ENCODE results near the gene NKTR. TPM values are rescaled to one million over a fixed set of nuclear protein-coding genes. Genes with fewer than 3 reads are reported as not detected.

The NKTR gene
- total and polyA plus RNA-seq, 9 of the 15 experiments (the other 6 are each of a cell fraction or from before 2014, with no cell fraction given) = 19.7 to 123 (median 92.6) TPM

DNA sequence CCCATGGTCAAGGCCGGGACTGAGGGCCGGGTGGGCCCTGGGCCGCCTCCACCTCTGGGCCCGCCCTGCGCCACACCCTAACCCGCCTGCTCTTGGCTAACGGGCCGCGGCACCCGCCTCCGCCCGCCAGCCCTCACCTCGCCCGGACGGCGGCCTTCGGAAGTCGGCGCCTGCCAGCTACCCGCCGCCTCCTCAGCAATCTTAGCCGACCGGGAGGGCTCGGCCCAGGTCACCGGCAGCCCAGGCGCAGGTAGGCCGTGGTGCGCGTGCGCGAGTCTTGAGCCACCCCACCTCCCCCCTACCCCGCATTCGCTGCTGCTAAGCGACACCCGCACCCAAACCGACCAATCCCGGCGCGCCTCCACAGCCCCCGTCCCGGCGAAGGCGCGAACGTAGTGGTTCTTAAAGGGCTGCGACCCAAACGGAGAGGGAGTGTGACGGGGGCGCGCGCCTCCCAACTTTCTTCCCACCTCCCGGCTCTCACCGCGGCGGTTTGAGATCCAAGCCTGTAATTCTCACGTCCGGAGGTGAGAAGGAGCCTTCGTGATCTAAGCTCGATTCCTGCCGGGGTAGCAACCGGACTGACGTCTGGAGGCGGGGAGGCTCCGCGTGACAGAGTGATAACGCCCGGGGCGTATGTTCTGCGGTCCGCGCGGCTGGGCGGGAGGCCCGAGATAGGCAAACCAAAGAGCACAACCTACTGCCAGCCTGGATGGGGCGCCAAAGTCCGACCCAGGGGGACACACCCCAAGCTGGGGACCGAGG is 18.6 kb upstream of the NKTR start, which contains the start of gene SEC22C (continued):
- TF ChIP-seq NR1H2 (CRISPR knock-in tag; IDR thresholded peaks at IDR 0.05) (no peak), HINFP (tag; conservative IDR thresholded peaks at IDR 0.05; ENCODE audit: low read depth) (peak; percentile 93), NFE2 (IDR thresholded peaks at IDR 0.05; ENCODE audit: low read depth) (0 out of 2 replicates have a peak, but pooled peaks have one; percentile 18), USF1 (CRISPR knock-in tag; IDR thresholded peaks at IDR 0.05) (peak; percentile 91), TARDBP (IDR thresholded peaks at IDR 0.05) (0 out of 2 replicates have a peak, but pooled peaks have one; percentile 21), EP400 (IDR thresholded peaks at IDR 0.05) (peak; percentile 97), MTF1 (CRISPR knock-in tag; IDR thresholded peaks at IDR 0.05; ENCODE audit: borderline replicate concordance) (no peak), BDP1 (IDR thresholded peaks at IDR 0.05; ENCODE audit: insufficient read depth, insufficient read length) (no peak), ZBTB1 (CRISPR knock-in tag; IDR thresholded peaks at IDR 0.05; ENCODE audit: borderline replicate concordance, low read depth) (peak; percentile 65; the same call in 1 of the 2 replicates), CC2D1A (IDR thresholded peaks at IDR 0.05) (peak; percentile 87; the same call in 1 of the 2 replicates), SMAD3 (CRISPR knock-in tag; conservative IDR thresholded peaks at IDR 0.05) (no peak; the same call in 1 of the 2 replicates), IFI16 (CRISPR knock-in tag; IDR thresholded peaks at IDR 0.05) (no peak), TCF3 (CRISPR knock-in tag; IDR thresholded peaks at IDR 0.05) (peak; percentile 83), ILK (tag; IDR thresholded peaks at IDR 0.05; ENCODE audit: borderline replicate concordance, low read depth) (no peak), ZNF780A (CRISPR knock-in tag; IDR thresholded peaks at IDR 0.05) (no peak), XRCC4 (IDR thresholded peaks at IDR 0.05; ENCODE audit: extremely low read depth, insufficient read depth, insufficient read length) (no peak), PHB (CRISPR knock-in tag; IDR thresholded peaks at IDR 0.05) (no peak), LARP7 (IDR thresholded peaks at IDR 0.05) (no peak; the same call in 1 of the 2 replicates), HMG20B (CRISPR knock-in tag; IDR thresholded peaks at IDR 0.05) (no peak), ZNF583 (CRISPR knock-in tag; IDR thresholded peaks at IDR 0.05) (peak; percentile 48; the same call in 1 of the 2 replicates), RBFOX2 (IDR thresholded peaks at IDR 0.05; ENCODE audit: low read depth, low read length) (peak; percentile 96), CEBPB (tag; IDR thresholded peaks at IDR 0.05) (peak; percentile 14; the same call in 1 of the 2 replicates), ZNF707 (CRISPR knock-in tag; conservative IDR thresholded peaks at IDR 0.05) (no peak), FOXA3 (CRISPR knock-in tag; conservative IDR thresholded peaks at IDR 0.05 in 1 of 2, IDR thresholded peaks at IDR 0.05 in 1 of 2) (peak in 1 of 2 experiments; percentile 25; a peak in 1 of 4 replicates), CAMTA2 (CRISPR knock-in tag; conservative IDR thresholded peaks at IDR 0.05) (no peak)
- TF ChIP-seq, protein P1, sequence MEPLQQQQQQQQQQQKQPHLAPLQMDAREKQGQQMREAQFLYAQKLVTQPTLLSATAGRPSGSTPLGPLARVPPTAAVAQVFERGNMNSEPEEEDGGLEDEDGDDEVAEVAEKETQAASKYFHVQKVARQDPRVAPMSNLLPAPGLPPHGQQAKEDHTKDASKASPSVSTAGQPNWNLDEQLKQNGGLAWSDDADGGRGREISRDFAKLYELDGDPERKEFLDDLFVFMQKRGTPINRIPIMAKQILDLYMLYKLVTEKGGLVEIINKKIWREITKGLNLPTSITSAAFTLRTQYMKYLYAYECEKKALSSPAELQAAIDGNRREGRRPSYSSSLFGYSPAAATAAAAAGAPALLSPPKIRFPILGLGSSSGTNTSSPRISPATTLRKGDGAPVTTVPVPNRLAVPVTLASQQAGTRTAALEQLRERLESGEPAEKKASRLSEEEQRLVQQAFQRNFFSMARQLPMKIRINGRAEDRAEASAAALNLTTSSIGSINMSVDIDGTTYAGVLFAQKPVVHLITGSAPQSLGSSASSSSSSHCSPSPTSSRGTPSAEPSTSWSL (CRISPR knock-in tag; IDR thresholded peaks at IDR 0.05; ENCODE audit: borderline replicate concordance) = no peak
- TF ChIP-seq, protein P2, sequence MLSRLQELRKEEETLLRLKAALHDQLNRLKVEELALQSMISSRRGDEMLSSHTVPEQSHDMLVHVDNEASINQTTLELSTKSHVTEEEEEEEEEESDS (CRISPR knock-in tag; IDR thresholded peaks at IDR 0.05) = no peak

Measured in K562 (cell line).